HUDEP-2 (cell line): ENCODE measurements around the gene YKT6.
"Not testable (repeated sequence)": the region's sequence is repeated elsewhere in the genome, so short reads cannot be mapped to it uniquely, and the experiment has no call there.

ENCODE experiments used
- DNase-seq, 76 experiments: peaks; one replicate each; lab custom pipeline; 2025; ENCODE audit not compliant: unreplicated experiment in 76 of 76; lab: John Stamatoyannopoulos, UW

Gene YKT6

DNA sequence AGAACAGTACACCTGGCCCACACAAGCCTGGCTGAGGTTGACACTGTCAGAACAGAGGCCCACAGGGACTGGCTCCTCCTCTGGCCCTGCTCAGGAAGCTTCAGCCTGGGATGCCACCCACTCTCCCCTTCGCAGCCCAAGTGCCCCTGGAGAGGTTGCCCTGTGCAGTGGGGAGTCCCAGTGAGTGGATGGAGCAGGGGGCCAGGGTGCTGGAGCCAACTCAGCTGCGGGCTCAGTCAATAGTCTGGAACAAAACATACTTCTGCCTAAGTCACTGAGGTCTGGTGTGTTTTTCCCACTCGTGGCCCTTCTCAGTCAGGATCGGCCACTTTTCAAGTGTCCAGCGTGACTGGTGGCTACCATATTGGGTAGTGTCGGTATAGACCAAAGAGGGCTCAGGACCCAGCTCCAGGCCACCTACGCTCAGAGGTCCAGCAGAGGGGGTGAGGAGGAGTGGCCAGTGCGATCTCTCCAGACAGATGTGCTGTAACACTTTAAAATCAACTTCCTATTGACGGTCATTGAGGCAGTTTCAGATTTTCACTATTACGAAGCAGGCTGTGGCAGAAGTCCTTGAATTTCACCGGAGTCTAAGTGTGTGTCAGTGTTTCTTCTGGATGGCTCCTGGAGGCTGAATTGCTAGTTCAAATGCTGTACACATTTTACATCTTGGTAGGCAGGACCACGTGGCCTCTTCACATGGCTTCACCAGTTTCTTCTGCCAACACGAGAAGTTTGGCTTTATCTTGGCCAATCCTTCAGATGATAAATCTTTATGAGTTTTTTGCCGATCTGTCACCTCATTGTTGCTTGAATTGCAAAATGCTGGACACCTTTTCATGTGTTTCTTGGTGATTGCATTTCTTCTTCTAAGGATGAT is 10.5 kb upstream of the YKT6 start:
- DNase-seq, result no peak

GRCh38 chr7:44191171-44191570 is 9.6 kb upstream of the YKT6 start:
- no peak for DNase-seq

DNA sequence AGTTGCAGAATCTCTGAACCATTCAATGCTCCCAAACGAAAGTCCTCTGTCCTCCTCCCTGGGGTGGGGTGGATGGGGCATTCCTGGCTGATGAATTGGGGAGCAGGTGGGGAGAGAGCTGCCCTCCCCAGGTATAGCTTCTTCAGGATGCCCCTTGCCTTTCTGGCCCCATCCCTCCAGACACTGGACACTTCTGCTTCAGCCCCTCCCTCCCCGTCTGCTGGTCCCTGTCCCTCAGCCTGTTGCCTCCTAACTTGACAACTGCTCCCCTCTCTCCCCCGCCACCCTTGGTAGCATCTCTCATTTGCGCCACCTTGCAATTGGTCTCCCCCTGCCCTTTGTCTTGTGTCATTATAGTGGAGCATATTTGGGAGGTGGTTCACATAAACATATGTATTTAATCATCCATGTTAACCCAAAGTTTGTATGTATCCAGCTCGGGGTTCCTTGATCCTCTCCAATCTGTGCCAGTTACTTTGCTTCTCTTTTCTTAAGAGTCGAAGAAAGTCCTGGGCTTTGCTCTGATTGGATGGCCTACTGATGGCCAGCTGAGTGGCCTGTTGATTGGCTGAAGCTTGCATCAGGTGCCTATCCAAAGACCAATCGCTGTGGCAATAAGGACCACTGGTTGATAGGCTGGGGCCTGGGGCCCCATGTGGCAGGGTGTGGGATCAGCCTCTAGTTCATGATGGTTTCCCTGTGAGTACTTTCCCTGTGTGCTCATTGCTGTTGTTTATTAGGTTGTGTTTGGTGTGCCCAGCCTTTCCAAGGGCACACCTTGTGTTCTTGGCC is 7.6 kb upstream of the YKT6 start:
- peak in 1 of 76 experiments; percentile 11 for DNase-seq

DNA sequence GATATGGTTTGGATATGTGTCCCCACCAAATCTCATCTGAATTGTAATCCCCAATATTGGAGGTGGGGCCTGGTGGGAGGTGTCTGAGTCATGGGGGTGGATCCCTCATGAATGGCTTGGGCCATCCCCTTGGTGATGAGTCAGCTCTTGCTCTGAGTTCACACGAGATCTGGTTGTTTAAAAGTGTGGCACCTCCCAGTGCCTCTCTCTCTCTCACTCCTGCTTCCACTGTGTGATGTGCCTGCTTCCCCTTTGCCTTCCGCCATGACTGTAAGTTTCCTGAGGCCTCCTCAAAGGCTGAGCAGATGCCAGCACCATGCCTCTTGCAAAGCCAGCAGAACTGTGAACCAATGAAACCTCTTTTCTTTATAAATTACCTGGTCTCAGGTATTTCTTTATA is 6.7 kb upstream of the YKT6 start:
- DNase-seq, result peak in 36 of 76 experiments; percentile 5 to 69 (median 22)

DNA sequence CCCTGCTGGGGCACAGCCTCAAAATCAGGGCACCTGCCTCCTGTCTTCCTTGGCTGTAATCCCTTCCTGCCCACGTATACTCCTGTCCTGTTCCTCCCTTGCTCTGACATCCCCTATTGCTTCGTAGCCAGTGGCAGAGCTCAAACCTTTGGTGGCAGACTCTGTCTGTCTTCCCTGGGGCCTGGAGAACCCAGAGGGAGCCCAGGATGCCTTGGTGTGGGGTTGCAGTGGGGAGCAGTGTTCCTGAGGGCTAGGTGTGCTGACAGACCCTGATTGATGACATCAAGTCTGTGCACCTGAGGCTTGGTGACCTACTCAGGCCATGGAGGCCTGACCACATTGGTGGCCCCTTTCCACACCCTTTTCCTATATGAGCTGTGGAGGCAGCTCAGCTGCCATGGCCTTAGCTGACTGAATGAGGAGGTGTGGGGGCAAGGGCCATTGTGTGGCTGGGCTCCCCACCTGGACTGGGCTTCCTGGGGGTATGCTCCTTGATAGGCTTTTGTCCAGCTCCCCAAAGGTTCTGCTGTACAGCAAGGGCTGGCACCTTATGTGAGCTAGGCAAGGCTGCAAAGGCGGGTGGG is 6.1 kb upstream of the YKT6 start:
- no peak for DNase-seq

GRCh38 chr7:44195889-44196288 is 4.9 kb upstream of the YKT6 start:
- no peak for DNase-seq

DNA sequence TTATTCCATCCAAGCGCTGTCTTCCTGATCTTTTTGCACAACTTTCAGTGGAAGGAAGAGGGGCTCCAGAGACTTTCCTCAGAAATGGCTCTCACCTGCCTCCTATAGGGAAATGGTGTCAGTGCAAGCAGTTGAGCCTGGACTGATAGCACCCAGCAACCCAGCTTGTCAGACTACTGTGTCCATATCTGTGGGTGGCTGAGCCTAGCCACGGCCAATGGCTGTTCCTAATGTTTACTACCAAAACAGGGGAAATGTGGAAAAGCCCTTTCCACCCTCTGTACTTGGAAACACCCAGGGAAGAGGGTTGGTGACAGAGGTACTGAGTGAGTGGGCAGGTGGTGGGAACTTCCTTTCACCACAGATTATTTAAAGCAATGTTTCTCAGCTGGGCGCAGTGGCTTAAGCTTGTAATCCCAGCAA is 4.3 kb upstream of the YKT6 start:
- peak in 29 of 76 experiments; percentile 2 to 54 (median 22) for DNase-seq

DNA sequence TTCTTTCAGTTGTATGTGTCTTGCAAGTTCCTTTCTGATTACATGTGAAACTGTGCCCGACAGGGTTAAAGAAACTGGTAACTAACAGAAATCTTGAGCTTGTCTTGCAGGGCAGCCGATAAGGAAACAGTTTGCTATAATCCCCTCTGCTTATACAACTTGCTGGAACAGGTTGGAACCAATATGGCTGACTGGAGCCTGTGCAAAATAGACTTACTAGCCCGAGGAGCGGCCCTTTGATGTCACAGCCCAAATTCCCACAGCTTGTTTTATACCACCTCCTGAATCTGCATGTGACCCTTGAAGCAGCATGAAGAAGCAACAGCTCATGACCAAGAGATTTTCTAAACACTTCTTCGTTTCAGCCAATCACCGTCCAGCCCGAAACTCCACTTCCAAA is 3.3 kb upstream of the YKT6 start:
- no peak for DNase-seq

DNA sequence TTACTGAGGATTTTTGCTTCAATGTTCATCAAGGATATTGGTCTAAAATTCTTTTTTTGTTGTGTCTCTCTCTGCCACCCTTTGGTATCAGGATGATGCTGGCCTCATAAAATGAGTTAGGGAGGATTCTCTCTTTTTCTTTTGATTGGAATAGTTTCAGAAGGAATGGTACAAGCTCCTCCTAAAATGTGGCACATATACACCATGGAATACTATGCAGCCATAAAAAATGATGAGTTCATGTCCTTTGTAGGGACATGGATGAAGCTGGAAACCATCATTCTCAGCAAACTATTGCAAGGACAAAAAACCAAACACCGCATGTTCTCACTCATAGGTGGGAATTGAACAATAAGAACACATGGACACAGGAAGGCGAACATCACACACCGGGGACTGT is 615 bp upstream of the YKT6 start:
- not testable (repeated sequence) for DNase-seq

DNA sequence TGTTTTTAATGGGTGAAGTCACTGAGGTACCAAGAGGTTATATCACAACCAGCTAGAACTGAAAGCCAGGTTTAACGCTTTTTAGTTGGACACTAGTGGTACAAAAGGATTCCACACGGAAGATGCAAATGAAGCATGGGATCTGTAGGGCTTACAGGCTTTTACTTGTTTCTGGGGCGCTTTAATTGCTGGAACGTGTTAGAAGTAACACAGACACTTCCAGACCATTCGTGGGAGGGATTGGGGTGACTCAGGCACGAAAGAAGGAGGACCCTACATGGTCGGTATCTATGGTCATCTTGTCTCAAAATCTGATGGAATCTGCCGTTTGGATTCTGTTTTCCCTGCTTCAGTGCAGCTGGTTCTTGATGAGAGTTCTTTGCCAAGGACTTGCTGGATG is 1.0 kb downstream of the YKT6 start:
- DNase-seq, result no peak

DNA sequence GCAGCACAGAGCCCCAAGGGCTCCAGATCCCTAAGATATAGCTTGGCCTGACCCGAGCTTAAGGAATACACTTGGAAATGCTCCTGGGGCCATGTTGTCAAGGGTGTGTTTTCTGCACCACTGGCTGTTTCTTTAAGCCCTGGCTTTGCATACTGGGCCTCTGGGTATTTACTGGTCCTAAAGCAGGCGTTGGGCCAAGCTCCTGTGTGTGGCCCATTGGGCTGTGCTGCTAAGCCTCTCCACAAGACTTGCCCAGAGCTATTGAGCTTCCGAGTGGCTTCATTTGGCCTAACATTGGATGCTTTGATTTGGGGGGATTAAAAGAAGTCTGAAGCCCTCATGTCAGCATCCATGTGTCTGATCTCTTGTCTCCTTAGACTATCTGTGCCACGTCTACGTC is 5.2 kb downstream of the YKT6 start:
- DNase-seq, result no peak

DNA sequence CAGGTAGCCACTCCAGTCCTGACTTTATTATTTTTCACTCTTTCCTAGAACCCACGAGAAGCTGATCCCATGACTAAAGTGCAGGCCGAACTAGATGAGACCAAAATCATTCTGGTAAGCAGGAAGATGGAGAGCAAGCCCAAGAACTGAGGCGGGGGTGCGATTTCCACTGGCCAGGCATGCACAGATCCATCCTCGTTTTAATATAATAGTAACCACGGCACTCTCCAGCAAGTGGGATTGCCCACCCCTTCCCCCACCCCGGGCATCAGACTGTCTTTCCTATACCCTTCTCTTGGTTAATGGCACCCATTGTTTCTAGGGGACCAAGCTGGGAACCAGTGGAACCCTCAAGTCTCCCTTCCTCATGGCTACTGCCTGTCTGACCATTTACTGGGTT is 7.3 kb downstream of the YKT6 start:
- DNase-seq, result no peak

DNA sequence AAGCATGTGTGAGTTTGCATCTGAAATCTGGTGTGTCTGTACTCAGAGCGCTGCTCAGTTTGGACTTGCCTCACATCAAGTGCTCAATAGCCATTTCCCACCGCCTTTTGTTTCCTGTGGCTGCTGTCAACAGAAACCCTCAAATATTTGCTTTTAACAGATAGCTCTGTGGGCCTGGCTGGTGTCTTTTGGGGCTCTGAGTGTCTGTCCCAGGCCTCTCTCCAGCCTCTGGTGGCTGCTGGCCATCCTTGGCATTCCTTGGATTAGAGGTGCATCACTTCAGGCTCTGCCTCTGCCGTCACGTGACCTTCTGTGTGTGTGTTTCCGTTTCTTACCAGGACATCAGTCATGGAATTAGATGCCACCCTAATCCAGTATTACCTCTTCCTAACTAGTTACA is 9.3 kb downstream of the YKT6 start:
- no peak for DNase-seq

DNA sequence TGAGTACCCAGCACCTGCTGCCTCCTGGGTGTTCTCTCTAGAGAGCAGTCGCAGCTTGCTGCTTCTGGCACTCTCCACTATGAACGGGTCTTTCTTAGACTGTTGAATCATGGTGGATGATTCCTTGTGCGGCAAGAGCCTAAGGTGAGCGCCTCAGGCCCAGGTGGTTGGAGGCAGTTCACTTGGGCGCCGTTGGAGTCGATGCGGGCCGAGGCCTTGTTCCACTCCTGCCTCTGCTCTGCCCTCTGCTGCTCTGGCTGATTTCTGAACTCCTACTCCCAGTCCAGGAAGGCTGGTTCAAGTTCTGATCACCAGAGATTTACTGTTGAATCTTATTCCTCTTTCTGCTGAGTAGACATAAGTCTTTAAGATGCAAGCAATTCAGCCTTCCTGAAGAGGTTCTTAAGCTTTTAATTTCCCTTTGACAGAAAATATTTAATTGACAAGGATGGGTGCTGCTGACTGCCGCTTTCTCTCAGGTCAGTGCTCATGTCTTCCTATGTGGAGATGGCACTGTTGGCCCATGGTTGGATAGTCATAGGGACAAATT is 10.4 kb downstream of the YKT6 start:
- DNase-seq, result no peak

DNA sequence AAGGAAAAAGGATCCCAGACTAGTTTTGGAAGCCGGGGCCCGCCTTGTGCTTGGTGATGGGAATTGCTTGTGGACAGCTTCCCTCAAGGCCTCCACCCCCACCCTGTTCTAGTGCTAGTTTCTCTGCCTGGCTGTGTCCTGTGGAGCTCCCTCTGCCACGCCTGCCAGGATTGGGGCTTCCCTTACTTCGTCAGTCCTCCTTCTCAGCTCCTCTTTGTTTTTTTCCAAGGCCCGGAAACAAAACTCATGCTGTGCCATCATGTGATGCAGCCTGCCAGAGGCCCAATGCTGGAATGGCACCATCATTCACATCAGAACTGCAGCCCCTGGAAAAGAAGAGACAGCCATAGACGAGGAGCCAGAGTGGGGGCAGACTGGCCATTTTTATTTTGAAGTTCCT is 11.2 kb downstream of the YKT6 start:
- no peak for DNase-seq

- DNase-seq, result no peak
Measured at GRCh38 chr7:44212581-44213184, 11.9 kb downstream of the YKT6 start.

DNA sequence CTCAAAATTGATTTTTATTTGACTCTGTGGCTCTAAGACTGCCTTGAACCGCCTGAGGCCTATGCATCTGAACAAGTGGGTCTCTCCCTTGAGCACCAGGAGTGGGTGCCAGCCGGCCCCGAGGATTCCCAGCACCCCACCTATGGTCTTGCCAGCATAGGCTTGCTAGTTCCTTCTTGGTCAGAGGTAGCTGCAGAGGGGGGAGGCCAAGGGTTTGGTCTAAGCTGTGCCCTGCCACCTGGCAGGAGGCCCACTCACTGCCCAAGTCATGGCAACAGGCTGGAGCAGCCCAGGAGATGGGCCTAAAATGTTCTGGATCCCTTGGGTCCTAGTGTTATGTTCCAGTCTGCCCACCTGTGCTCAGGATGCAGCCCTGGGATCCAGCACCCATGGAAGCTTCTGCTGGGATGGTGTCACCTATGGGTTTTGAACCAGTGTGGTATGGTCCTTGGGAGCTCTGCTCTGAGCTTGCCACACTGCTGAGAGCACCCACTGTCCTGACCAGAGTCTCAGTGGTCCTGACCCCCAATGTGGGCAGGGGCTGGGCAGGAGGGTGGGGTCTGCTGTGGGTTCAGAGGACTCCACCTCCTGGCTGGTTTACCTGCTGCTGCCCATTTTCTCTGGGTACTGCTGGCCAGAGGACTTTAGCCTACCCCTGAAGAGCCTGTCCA is 12.6 kb downstream of the YKT6 start:
- DNase-seq, result no peak

DNA sequence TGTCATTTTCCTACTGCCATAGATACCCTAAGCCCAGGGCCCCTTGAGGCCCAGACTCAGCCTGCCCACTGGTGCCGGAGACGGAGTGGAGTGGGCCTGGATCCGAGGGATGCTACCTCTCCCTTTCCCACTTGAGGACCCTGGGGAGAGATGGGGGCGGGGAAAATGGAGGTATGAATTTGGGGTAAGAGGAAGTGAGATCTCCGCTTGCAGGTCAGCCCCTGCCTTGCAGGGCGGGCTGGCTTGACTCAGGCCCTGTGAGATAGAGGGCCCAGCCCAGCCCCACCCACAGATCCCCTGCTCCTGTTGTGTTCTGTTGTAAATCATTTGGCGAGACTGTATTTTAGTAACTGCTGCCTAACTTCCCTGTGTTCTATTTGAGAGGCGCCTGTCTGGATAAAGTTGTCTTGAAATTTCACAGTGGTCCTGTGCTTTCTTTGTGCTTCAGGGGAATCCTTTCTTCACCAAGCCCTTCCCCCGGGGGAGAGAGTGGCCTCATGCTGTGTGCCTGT is 13.2 kb downstream of the YKT6 start:
- peak in 36 of 76 experiments; percentile 4 to 54 (median 26) for DNase-seq

GRCh38 chr7:44215531-44215930 is 14.8 kb downstream of the YKT6 start:
- peak in 1 of 76 experiments; percentile 3 for DNase-seq

DNA sequence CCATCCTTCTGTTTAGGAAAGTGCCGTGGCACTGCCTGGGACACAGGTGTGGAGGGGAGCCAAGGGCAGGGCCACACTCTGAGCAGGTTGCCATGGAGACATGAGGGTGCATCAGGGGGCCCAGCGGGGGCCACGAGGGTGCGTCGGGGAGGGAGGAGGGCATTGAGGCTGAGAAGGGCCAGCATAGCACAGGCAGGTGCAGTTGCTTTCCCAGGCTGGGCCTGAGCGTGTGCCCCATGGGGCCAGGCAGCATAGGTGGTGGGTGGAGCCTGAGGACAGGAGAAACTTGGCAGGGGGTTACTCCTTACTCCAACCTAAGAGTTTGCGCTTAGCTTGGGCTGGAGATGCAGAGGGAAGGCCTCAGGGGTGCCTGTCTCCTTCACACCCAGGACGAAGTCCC is 15.2 kb downstream of the YKT6 start:
- no peak for DNase-seq
